Uterus (tissue), 4 donors: ENCODE results near the gene LDLRAD4. TPM values are rescaled to one million over a fixed set of nuclear protein-coding genes. Genes with fewer than 3 reads are reported as not detected.

ENCODE experiments used
- DNase-seq, 2 donors: peaks; one replicate each; pipeline ENCODE4 v3.0.0-alpha.2; 2019 to 2020
- H3K27ac ChIP-seq, 2 donors: fragments of 200-600 bp; sonication (generic); 1 replicate in 1 of 2; 2 replicates in 1 of 2; pipeline ENCODE4 v1.5.1; 2016 to 2018
- H3K27me3 ChIP-seq, 2 donors: fragments of 200-600 bp; sonication (generic); one replicate each; pipeline ENCODE4 v1.5.1; 2018 to 2019; ENCODE audit warnings: control low read depth in 1 of 2
- H3K36me3 ChIP-seq, 2 donors: fragments of 200-600 bp; sonication (generic); one replicate each; pipeline ENCODE4 v1.5.1; 2019; ENCODE audit warnings: control low read depth in 1 of 2
- H3K4me1 ChIP-seq, 2 donors: fragments of 200-600 bp; sonication (generic); one replicate each; pipeline ENCODE4 v1.5.1; 2018 to 2019; ENCODE audit warnings: control low read depth in 1 of 2
- H3K4me3 ChIP-seq, 2 donors: fragments of 200-600 bp; sonication (generic); 1 replicate in 1 of 2; 2 replicates in 1 of 2; pipeline ENCODE4 v1.5.1; 2018 to 2019; ENCODE audit warnings: mild to moderate bottlenecking in 1 of 2
- H3K9me3 ChIP-seq, 2 donors: fragments of 200-600 bp; sonication (generic); one replicate each; pipeline ENCODE4 v1.5.1; 2019; ENCODE audit warnings: control low read depth in 1 of 2
- CTCF ChIP-seq, 4 experiments: fragments of 200-600 bp in 2 of 4; fragments of 450-650 bp in 2 of 4; sonication (generic) in 2 of 4; IDR thresholded peaks; one replicate each; pipeline ENCODE4 v1.5.1; 2016 to 2019; ENCODE audit warnings: antibody characterized with exemption in 4 of 4, mild to moderate bottlenecking in 2 of 4, moderate library complexity in 1 of 4
- POLR2A ChIP-seq, 2 donors: fragments of 450-650 bp; IDR thresholded peaks; one replicate each; pipeline ENCODE4 v1.6.1; 2016; ENCODE audit warnings: antibody characterized with exemption in 2 of 2, mild to moderate bottlenecking in 1 of 2, moderate library complexity in 1 of 2
- intact Hi-C: fragments of 100-400 bp; cut with DNase I; formaldehyde crosslinking; loops from one replicate; pipeline ENCODE4 v1.15.1; 2023; ENCODE audit warnings: low total_unique reads
- total RNA-seq, 4 donors: library from RNA; depleted of rRNA in 3 of 4; stranded (reverse); fragments of >200 nt in 3 of 4; gene quantifications; one replicate each; pipeline versions ENCODE4 v1.1.0 to v1.2.4, GENCODE V29; 2014 to 2023
- donor health status: DM: yes; HTN: yes; CAD: no.

Gene LDLRAD4
- total RNA-seq, 4 donors from 2014 or later: 23.8 to 82.2 (median 39.3) TPM

GRCh38 chr18:13246591-13246990, 28.0 kb downstream of the LDLRAD4 start:
- no peak for DNase-seq
- Histone ChIP-seq H3K9me3 (no peaks in the 10 kb centered on the region), H3K4me1 (no peaks in the 10 kb centered on the region), H3K36me3 (no peaks in the 10 kb centered on the region), H3K27ac (no peak overlapping the region), H3K4me3 (no peak overlapping the region), H3K27me3 (no peaks in the 10 kb centered on the region)
- intact Hi-C loops: no loop called here
- TF ChIP-seq POLR2A (IDR thresholded peaks at IDR 0.05) (no peak), CTCF (IDR thresholded peaks at IDR 0.05) (no peak)

- Histone ChIP-seq H3K4me1 (no peaks in the 10 kb centered on the region), H3K9me3 (no peaks in the 10 kb centered on the region), H3K4me3 (no peak overlapping the region), H3K36me3 (no peaks in the 10 kb centered on the region), H3K27ac (no peak overlapping the region), H3K27me3 (no peaks in the 10 kb centered on the region)
- DNase-seq: no peak
- TF ChIP-seq CTCF (IDR thresholded peaks at IDR 0.05): no peak
- no peak for TF ChIP-seq POLR2A (IDR thresholded peaks at IDR 0.05)
- intact Hi-C loops: no loop called here
These were observed 28.9 kb downstream of the LDLRAD4 start for GRCh38 chr18:13247506-13247905.

- no peak for TF ChIP-seq CTCF (IDR thresholded peaks at IDR 0.05)
- TF ChIP-seq POLR2A (IDR thresholded peaks at IDR 0.05): no peak
- intact Hi-C loops: no loop called here
- no peak for DNase-seq
These were observed 34.3 kb downstream of the LDLRAD4 start for GRCh38 chr18:13252686-13253410.

GRCh38 chr18:13253786-13254688, 35.5 kb downstream of the LDLRAD4 start:
- H3K4me3 ChIP-seq: no peak overlapping the region
- DNase-seq: no peak
- no peaks in the 10 kb centered on the region for H3K27me3 ChIP-seq
- H3K9me3 ChIP-seq: no peaks in the 10 kb centered on the region
- TF ChIP-seq CTCF (IDR thresholded peaks at IDR 0.05) (no peak), POLR2A (IDR thresholded peaks at IDR 0.05) (no peak)
- H3K36me3 ChIP-seq: no peaks in the 10 kb centered on the region
- intact Hi-C loops: no loop called here
- H3K27ac ChIP-seq: no peak overlapping the region
- H3K4me1 ChIP-seq: no peaks in the 10 kb centered on the region

More at GRCh38 chr18:13252686-13253410, 34.3 kb downstream of the LDLRAD4 start:
- no peak overlapping the region for H3K4me3 ChIP-seq
- no peak overlapping the region for H3K27ac ChIP-seq
- no peaks in the 10 kb centered on the region for H3K9me3 ChIP-seq
- no peaks in the 10 kb centered on the region for H3K36me3 ChIP-seq
- H3K4me1 ChIP-seq: no peaks in the 10 kb centered on the region
- no peaks in the 10 kb centered on the region for H3K27me3 ChIP-seq
